DND-41 (cell line): ENCODE data around the gene CDR2.

Source experiments
- ATAC-seq: fragments of 200-7000 bp; cut with Tn5 transposase; 3 replicates; pipeline ENCODE4 v1.9.1; 2021; ENCODE audit warnings: low read depth; ENCODE audit not compliant: insufficient read depth
- DNase-seq: peaks from one replicate; pipeline ENCODE4 v3.0.0-alpha.2; 2020
- H2AFZ ChIP-seq: 2 replicates; pipeline ENCODE4 v1.6.0; 2012; ENCODE audit warnings: low read depth, low read length
- H3K27ac ChIP-seq: 2 replicates; pipeline ENCODE4 v1.5.1; 2012; ENCODE audit warnings: low read length, inconsistent platforms
- H3K27me3 ChIP-seq: fragments of 200-600 bp; sonication (generic); 2 replicates; pipeline ENCODE4 v1.6.0; 2012; ENCODE audit warnings: low read length, mild to moderate bottlenecking, inconsistent platforms; ENCODE audit not compliant: insufficient read depth, poor library complexity
- H3K36me3 ChIP-seq: 2 replicates; pipeline ENCODE4 v1.5.1; 2012; ENCODE audit warnings: low read length, inconsistent platforms; ENCODE audit not compliant: insufficient read depth
- H3K4me1 ChIP-seq: 2 replicates; pipeline ENCODE4 v1.5.1; 2012; ENCODE audit warnings: mild to moderate bottlenecking, low read length; ENCODE audit not compliant: insufficient read depth
- H3K4me2 ChIP-seq: 2 replicates; pipeline ENCODE4 v1.6.0; 2012; ENCODE audit warnings: mild to moderate bottlenecking, moderate library complexity, low read length, inconsistent platforms; ENCODE audit not compliant: insufficient read depth
- H3K4me3 ChIP-seq, 2 experiments: fragments of 200-600 bp in 1 of 2; shearing (Covaris generic) in 1 of 2; 2 replicates each; pipeline ENCODE4 v1.5.1; 2012 to 2016; ENCODE audit warnings: inconsistent platforms in 2 of 2, low read length in 2 of 2, mild to moderate bottlenecking in 2 of 2, low read depth in 1 of 2, moderate library complexity in 1 of 2
- H3K79me2 ChIP-seq: 2 replicates; pipeline ENCODE4 v1.6.0; 2012; ENCODE audit warnings: low read length, inconsistent platforms; ENCODE audit not compliant: insufficient read depth
- H3K9ac ChIP-seq: 2 replicates; pipeline ENCODE4 v1.6.0; 2012; ENCODE audit warnings: low read depth, mild to moderate bottlenecking, inconsistent platforms, low read length, moderate library complexity
- H3K9me3 ChIP-seq: 2 replicates; pipeline ENCODE4 v1.5.1; 2012; ENCODE audit warnings: low read length, moderate library complexity, mild to moderate bottlenecking, inconsistent platforms; ENCODE audit not compliant: insufficient read depth, severe bottlenecking
- H4K20me1 ChIP-seq: 2 replicates; pipeline ENCODE4 v1.6.0; 2012; ENCODE audit warnings: low read length; ENCODE audit not compliant: insufficient read depth
- CTCF ChIP-seq: IDR thresholded peaks from 2 replicates; pipeline ENCODE4 v1.5.1; 2012; ENCODE audit warnings: borderline replicate concordance, low read length, moderate library complexity, mild to moderate bottlenecking; ENCODE audit not compliant: poor library complexity, severe bottlenecking; ENCODE audit errors: extremely low read depth
- EZH2 ChIP-seq: IDR thresholded peaks from 3 replicates; pipeline ENCODE4 v1.6.1; 2012; ENCODE audit warnings: borderline replicate concordance, low read depth, mild to moderate bottlenecking, moderate library complexity, low read length, inconsistent platforms; ENCODE audit not compliant: severe bottlenecking

CDR2 gene

DNA sequence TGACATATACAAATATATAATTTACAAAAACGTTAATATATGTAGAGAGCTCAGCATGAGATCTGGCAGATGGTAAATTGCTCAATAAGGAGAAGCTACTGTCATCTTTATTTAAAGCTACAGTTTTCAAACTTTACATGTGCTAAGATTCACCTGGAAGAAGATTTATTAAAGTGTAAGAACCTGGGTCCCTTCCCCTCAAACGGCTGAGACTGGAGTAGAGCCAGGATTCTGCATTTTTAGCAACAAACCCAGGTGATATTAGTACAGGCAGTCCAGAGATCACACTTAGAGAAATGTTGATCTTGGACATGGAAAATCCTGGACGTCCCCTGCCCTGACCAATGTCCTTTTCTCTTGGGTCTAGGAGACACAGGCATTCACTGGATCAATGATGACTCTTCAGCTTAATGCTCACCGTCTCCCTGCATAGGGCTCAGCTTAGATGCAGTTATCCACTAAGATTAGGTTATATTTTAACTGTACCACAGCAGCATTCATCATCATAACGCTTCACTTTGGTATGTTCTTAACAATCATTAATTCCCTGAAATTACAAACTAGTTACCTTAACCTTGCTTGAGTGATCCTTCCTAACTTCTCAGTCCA lies 20.4 kb downstream of the CDR2 start:
- peaks cover 31% of the 10 kb centered on the region for H3K36me3 ChIP-seq
- no peaks in the 10 kb centered on the region for H3K4me1 ChIP-seq
- peaks cover 3% of the 10 kb centered on the region; the same call in 1 of the 2 replicates for H3K79me2 ChIP-seq
- ATAC-seq (no peak), DNase-seq (no peak)
- H4K20me1 ChIP-seq = no peaks in the 10 kb centered on the region
- H3K9ac ChIP-seq = no peak overlapping the region
- H3K4me3 ChIP-seq = no peak overlapping the region
- no peaks in the 10 kb centered on the region for H3K27me3 ChIP-seq
- no peak overlapping the region for H3K27ac ChIP-seq
- TF ChIP-seq CTCF (no peak), EZH2 (no peak)
- H2AFZ ChIP-seq = no peak overlapping the region
- H3K9me3 ChIP-seq = no peaks in the 10 kb centered on the region
- no peak overlapping the region for H3K4me2 ChIP-seq

GRCh38 chr16:22353191-22353919 lies 21.1 kb downstream of the CDR2 start:
- DNase-seq (no peak), ATAC-seq (no peak)
- Histone ChIP-seq H3K4me2 (no peak overlapping the region), H3K36me3 (peaks cover 38% of the 10 kb centered on the region), H3K79me2 (peaks cover 3% of the 10 kb centered on the region; the same call in 1 of the 2 replicates), H3K27me3 (no peaks in the 10 kb centered on the region), H4K20me1 (no peaks in the 10 kb centered on the region), H2AFZ (no peak overlapping the region), H3K9ac (no peak overlapping the region), H3K9me3 (no peaks in the 10 kb centered on the region), H3K4me3 (no peak overlapping the region), H3K27ac (no peak overlapping the region), H3K4me1 (no peaks in the 10 kb centered on the region)
- TF ChIP-seq CTCF (no peak), EZH2 (no peak)

GRCh38 chr16:22352723-22353122 lies 21.7 kb downstream of the CDR2 start:
- TF ChIP-seq EZH2 (no peak), CTCF (no peak)
- Histone ChIP-seq H3K36me3 (peaks cover 39% of the 10 kb centered on the region), H3K9ac (no peak overlapping the region), H3K4me3 (no peak overlapping the region), H3K9me3 (no peaks in the 10 kb centered on the region), H2AFZ (no peak overlapping the region), H3K79me2 (peaks cover 3% of the 10 kb centered on the region; the same call in 1 of the 2 replicates), H3K27ac (no peak overlapping the region), H4K20me1 (no peaks in the 10 kb centered on the region), H3K4me2 (no peak overlapping the region), H3K4me1 (no peaks in the 10 kb centered on the region), H3K27me3 (no peaks in the 10 kb centered on the region)
- DNase-seq (no peak), ATAC-seq (no peak)
